ENCODE measurements around the gene UAP1L1. TPM values are rescaled to one million over a fixed set of nuclear protein-coding genes. Genes with fewer than 3 reads are reported as not detected.
"Not testable (repeated sequence)": the region's sequence is repeated elsewhere in the genome, so short reads cannot be mapped to it uniquely, and the experiment has no call there.

UAP1L1 gene
- polyA plus RNA-seq, 2 of the 4 experiments (the other 2 are of a cell fraction), result 1.2 to 7.8 TPM

DNA sequence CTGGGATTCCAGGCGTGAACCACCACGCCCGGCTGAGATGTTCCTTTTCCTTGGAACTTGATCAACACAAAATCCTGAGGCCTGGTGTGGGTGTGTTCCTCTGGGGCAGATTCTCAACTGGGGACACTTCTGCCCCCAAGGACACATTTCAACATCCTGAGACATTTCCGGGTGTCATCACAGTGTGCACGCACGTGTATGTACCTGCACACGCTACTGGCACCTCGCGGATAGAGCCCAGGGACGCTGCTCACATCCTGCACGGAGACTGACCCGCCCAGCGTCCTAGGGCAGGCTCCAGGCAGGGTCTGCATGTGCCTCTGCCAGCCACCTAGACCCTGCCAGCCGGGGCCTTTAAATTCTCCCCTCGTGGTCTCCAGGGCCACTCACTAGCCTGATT, 14.9 kb upstream of the UAP1L1 start:
- FAIRE-seq, result no peak
- ChIA-PET POLR2A (no interaction called here), CTCF (interaction anchor here (1.7 to 19.2 kb wide), 5 partner anchors 9 to 66 kb away, joined by 3 to 656 read pairs (median 207); partner anchors contain the start of genes ABCA2, ENTPD2, FUT7 and MAN1B1)
- DNase-seq (ENCODE audit: low read depth in 1 of 2, low spot score in 1 of 2), result no peak
- no peak overlapping the region for H3K4me3 ChIP-seq
- peaks cover 13% of the 10 kb centered on the region for H3K4me1 ChIP-seq
- no peak overlapping the region for H3K27ac ChIP-seq
- no peaks in the 10 kb centered on the region for H3K9me3 ChIP-seq
- no peak for ATAC-seq
- 83% methylated on average over 15 of the region's 15 CpGs for WGBS (ENCODE audit: missing lambda C conversion rate)
- no peak for TF ChIP-seq FOSL2 (IDR thresholded peaks at IDR 0.05)
- no peak for TF ChIP-seq FOSL2 (CRISPR knock-in tag; IDR thresholded peaks at IDR 0.05)
- no peak for TF ChIP-seq CEBPB (IDR thresholded peaks at IDR 0.05)
- TF ChIP-seq ZSCAN20 (CRISPR knock-in tag; IDR thresholded peaks at IDR 0.05), result no peak
- TF ChIP-seq, protein P1, sequence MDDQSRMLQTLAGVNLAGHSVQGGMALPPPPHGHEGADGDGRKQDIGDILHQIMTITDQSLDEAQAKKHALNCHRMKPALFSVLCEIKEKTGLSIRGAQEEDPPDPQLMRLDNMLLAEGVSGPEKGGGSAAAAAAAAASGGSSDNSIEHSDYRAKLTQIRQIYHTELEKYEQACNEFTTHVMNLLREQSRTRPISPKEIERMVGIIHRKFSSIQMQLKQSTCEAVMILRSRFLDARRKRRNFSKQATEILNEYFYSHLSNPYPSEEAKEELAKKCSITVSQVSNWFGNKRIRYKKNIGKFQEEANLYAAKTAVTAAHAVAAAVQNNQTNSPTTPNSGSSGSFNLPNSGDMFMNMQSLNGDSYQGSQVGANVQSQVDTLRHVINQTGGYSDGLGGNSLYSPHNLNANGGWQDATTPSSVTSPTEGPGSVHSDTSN (IDR thresholded peaks at IDR 0.05), result no peak
- TF ChIP-seq, protein P2, sequence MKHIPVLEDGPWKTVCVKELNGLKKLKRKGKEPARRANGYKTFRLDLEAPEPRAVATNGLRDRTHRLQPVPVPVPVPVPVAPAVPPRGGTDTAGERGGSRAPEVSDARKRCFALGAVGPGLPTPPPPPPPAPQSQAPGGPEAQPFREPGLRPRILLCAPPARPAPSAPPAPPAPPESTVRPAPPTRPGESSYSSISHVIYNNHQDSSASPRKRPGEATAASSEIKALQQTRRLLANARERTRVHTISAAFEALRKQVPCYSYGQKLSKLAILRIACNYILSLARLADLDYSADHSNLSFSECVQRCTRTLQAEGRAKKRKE (CRISPR knock-in tag; IDR thresholded peaks at IDR 0.05; ENCODE audit: low read depth), result no peak
- no peak for TF ChIP-seq CBX8 (IDR thresholded peaks at IDR 0.05)
- no peak for TF ChIP-seq FOXS1 (CRISPR knock-in tag; IDR thresholded peaks at IDR 0.05)
- TF ChIP-seq HEYL (CRISPR knock-in tag; IDR thresholded peaks at IDR 0.05), result no peak
- TF ChIP-seq, protein P3, sequence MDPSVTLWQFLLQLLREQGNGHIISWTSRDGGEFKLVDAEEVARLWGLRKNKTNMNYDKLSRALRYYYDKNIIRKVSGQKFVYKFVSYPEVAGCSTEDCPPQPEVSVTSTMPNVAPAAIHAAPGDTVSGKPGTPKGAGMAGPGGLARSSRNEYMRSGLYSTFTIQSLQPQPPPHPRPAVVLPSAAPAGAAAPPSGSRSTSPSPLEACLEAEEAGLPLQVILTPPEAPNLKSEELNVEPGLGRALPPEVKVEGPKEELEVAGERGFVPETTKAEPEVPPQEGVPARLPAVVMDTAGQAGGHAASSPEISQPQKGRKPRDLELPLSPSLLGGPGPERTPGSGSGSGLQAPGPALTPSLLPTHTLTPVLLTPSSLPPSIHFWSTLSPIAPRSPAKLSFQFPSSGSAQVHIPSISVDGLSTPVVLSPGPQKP (IDR thresholded peaks at IDR 0.05; ENCODE audit: low read depth, low read length), result no peak
- TF ChIP-seq, protein P4, sequence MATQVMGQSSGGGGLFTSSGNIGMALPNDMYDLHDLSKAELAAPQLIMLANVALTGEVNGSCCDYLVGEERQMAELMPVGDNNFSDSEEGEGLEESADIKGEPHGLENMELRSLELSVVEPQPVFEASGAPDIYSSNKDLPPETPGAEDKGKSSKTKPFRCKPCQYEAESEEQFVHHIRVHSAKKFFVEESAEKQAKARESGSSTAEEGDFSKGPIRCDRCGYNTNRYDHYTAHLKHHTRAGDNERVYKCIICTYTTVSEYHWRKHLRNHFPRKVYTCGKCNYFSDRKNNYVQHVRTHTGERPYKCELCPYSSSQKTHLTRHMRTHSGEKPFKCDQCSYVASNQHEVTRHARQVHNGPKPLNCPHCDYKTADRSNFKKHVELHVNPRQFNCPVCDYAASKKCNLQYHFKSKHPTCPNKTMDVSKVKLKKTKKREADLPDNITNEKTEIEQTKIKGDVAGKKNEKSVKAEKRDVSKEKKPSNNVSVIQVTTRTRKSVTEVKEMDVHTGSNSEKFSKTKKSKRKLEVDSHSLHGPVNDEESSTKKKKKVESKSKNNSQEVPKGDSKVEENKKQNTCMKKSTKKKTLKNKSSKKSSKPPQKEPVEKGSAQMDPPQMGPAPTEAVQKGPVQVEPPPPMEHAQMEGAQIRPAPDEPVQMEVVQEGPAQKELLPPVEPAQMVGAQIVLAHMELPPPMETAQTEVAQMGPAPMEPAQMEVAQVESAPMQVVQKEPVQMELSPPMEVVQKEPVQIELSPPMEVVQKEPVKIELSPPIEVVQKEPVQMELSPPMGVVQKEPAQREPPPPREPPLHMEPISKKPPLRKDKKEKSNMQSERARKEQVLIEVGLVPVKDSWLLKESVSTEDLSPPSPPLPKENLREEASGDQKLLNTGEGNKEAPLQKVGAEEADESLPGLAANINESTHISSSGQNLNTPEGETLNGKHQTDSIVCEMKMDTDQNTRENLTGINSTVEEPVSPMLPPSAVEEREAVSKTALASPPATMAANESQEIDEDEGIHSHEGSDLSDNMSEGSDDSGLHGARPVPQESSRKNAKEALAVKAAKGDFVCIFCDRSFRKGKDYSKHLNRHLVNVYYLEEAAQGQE (IDR thresholded peaks at IDR 0.05), result no peak
- TF ChIP-seq, protein P5, sequence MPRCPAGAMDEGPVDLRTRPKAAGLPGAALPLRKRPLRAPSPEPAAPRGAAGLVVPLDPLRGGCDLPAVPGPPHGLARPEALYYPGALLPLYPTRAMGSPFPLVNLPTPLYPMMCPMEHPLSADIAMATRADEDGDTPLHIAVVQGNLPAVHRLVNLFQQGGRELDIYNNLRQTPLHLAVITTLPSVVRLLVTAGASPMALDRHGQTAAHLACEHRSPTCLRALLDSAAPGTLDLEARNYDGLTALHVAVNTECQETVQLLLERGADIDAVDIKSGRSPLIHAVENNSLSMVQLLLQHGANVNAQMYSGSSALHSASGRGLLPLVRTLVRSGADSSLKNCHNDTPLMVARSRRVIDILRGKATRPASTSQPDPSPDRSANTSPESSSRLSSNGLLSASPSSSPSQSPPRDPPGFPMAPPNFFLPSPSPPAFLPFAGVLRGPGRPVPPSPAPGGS (IDR thresholded peaks at IDR 0.05), result no peak
- no peak for TF ChIP-seq MAFK (IDR thresholded peaks at IDR 0.05; ENCODE audit: partially characterized antibody)
- TF ChIP-seq NFE2L2 (conservative IDR thresholded peaks at IDR 0.05; ENCODE audit: low read length), result no peak
- no peak for TF ChIP-seq JUNB (IDR thresholded peaks at IDR 0.05)
- no peak for TF ChIP-seq BHLHE40 (IDR thresholded peaks at IDR 0.05; ENCODE audit: low read depth, low read length)
- TF ChIP-seq, protein P6, sequence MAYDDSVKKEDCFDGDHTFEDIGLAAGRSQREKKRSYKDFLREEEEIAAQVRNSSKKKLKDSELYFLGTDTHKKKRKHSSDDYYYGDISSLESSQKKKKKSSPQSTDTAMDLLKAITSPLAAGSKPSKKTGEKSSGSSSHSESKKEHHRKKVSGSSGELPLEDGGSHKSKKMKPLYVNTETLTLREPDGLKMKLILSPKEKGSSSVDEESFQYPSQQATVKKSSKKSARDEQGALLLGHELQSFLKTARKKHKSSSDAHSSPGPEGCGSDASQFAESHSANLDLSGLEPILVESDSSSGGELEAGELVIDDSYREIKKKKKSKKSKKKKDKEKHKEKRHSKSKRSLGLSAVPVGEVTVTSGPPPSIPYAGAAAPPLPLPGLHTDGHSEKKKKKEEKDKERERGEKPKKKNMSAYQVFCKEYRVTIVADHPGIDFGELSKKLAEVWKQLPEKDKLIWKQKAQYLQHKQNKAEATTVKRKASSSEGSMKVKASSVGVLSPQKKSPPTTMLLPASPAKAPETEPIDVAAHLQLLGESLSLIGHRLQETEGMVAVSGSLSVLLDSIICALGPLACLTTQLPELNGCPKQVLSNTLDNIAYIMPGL (CRISPR knock-in tag; IDR thresholded peaks at IDR 0.05; ENCODE audit: borderline replicate concordance), result no peak
- no peak overlapping the region for H3K4me2 ChIP-seq

DNA sequence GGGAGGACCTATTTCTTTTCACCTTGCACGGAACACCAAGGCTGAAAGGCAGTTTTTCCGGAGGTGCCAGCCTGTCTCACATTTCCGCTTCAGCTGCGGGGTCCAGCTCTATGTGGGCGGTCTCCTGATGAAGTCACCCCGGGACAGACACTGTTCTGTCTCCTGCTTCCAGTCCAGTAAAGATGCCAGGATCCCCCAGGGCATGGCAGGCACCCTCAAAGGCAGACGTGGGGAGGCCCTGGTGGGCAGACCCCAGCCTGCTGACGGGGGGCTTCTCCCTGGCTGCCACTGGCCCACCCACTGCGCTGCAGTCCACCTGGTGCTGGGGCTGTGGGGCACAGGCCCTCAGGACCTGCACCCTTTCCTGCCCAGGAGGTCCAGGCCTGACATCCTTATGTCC, 14.5 kb upstream of the UAP1L1 start:
- H3K4me3 ChIP-seq; H3K9me3 ChIP-seq; ATAC-seq; H3K4me1 ChIP-seq; H3K4me2 ChIP-seq; FAIRE-seq; DNase-seq (ENCODE audit: low read depth in 1 of 2, low spot score in 1 of 2); POLR2A ChIA-PET; H3K27ac ChIP-seq: not testable (repeated sequence)
- CTCF ChIA-PET, result interaction anchor here (1.7 to 19.2 kb wide), 6 partner anchors 9 to 66 kb away, joined by 3 to 656 read pairs (median 207); partner anchors contain the start of genes ABCA2, ENTPD2, FUT7 and MAN1B1
- 82% methylated on average over 4 of the region's 9 CpGs for WGBS (ENCODE audit: missing lambda C conversion rate)

Data from A549 (cell line).